GM21825 (cell line): ENCODE measurements around the gene GUCA2A.
"Not testable (repeated sequence)": the region's sequence is repeated elsewhere in the genome, so short reads cannot be mapped to it uniquely, and the experiment has no call there.

Experiments
- ATAC-seq: cut with Tn5 transposase; IDR thresholded peaks from one replicate; pipeline ENCODE4 v1.9.1; 2021; ENCODE audit warnings: mild to moderate bottlenecking, moderate library complexity; ENCODE audit not compliant: unreplicated experiment

GUCA2A gene, protein sequence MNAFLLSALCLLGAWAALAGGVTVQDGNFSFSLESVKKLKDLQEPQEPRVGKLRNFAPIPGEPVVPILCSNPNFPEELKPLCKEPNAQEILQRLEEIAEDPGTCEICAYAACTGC

DNA sequence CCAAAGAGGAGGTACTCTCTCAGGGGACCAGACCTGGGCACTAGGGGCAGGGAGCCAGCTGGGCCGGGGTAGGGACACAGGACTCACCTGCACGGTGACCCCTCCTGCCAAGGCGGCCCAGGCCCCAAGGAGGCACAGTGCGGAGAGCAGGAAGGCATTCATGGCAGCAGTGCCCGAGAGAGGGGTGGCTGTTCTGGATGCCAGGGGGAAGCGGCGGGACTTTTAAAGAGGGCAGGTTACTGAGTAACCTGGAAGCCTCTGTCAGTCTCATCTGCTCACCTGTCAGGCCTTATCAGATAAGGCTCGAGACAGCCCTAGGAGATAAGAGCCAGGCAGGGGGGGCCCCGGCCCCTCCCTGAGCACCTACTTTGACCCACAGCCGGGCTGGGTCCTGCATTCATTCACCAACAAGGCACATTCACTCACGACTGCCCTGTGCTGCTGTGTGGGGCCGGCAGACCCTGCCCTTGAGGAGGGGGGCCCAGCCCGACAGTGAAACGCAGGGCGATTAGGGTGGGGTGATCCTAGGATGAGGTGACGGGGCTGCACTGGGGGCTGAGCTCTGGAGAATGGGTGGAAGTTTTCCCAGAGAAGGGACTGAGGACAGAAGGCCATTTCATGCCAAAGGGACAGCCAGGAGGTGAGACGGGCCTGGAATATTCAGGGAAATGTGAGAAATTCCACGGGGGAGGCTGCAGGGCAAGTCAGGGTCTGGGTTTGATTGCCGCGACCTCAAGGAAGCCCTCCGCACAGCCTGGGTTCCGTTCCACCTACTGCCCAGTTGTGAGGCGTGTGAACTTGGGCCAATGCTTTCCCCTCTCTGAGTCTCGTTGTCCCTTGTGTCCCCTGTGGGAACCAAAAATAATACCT lies at the start of gene GUCA2A:
Gene GUCA2A (minus strand): TSS at position 195 of the 870 bp plus-strand sequence. CDS start 33 bp downstream, at position 162.
- ATAC-seq: no peak

DNA sequence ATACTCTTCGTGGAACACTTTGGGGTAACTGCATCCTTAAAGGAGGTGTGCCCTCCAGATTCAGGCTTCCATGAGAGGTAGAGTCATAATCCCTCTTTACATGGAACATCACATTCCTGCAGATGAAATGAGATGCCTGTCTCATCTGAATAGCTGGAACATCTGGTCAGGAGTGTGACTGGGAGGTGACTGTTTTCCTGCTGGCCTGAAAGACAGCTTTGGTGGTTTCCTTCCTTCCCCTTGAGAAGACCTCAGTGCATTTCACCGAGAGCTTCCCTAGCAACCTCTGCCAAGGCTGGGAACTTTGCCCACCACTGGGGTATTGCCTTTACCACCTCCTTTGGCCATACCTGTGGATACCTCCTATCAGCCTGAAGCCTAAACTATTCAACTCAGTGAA lies 46.7 kb upstream of the GUCA2A start:
- ATAC-seq: no peak

DNA sequence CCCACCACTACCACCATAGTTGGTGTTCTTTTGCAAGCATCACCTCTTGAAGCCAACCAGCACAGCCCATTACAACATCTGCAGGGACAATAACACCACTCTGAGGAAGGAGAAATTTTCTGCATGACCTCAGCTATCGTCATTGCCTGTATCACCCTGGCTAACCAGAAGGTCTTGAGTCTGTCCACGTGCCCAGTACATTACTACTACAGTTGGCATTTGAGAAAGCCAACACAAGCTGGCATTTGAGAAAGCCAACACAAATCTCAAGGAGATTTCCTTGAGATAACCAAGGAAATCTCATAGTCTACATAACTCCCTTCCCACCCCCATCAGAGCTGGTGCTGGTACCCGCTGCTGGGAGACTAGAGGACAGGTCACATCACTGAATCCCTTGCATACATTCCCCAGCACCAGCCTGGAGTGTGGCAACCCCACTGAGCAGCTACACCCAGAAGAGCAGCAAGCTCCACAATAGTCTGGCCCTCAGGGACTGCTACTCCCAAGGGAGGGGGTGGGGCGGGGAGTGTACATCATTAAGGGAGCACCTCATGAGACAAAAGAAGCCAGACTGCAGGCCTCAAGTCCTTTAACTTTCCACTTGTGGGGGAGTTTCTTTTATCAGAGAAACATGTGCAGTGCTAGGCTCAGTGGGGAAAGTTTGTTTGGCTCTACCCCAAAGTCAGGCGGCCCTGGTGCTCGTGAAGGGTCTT lies 46.0 kb upstream of the GUCA2A start:
- no peak for ATAC-seq

DNA sequence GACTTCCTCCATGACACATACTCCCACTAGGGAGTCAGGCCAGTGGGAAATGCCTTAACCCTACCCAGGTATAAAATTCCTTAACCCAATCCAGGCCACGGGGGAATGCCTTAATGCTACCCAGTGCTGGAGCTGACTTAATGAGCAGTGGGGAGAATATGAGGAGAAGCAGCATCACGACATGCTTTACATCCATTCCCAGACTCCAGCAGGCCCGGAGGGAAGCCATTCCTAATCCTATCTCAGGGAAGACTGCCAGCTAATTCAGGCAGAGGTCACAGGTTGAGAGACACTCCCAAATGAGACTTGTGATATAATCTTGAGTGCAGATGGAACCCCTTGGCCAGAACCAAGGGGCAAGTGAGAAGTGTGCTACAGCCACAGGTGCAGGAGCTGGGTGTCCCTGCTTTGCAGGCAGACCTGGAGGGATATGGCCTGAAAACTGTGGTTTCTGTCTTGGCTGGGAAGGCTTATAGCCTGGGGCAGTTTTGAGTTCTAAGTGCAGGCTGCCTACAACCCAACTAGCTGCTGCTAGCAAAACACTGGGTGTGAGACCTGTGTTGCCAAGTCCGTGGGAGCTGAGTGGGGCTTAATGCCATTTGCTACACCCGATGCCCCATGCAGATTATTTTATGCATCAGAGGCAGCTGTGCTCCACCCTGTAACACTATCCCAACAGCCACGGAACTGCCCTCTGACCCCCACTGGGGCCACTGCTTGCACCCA lies 45.1 kb upstream of the GUCA2A start:
- ATAC-seq: no peak

DNA sequence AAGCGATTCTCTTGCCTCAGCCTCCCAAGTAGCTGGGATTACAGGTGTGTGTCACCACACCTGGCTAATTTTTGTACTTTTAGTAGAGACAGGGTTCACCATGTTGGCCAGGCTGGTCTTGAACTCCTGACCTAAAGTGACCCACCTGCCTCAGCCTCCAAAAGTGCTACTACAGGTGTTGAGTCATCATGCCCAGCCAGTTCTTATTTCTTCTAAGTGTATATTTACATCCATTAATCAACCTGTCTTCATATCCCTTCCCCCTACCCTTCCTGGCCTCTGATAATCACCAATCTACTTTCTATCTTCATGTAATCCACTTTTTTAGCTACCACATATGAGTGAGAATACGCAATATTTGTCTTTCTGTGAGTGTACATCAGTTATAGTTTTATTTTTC lies 42.4 kb upstream of the GUCA2A start:
- not testable (repeated sequence) for ATAC-seq

DNA sequence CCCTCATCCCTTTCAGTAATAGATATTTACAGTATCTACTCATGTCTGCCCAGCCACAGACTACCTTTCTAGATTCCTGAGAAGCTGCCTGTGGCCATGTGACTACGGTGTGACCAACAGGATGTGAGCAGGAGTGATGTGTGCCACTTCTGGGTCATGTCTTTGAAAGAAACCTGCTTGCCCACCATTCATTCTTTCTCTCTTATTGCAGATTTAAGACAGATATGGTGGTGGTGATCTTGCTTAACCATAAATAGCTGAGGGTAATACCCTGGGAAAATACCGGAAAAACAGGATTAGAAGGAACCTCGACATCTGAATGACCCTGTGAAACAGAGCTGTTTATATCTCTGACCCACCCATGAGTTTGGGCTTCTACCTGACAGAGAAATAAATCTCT lies 41.6 kb upstream of the GUCA2A start:
- no peak for ATAC-seq

DNA sequence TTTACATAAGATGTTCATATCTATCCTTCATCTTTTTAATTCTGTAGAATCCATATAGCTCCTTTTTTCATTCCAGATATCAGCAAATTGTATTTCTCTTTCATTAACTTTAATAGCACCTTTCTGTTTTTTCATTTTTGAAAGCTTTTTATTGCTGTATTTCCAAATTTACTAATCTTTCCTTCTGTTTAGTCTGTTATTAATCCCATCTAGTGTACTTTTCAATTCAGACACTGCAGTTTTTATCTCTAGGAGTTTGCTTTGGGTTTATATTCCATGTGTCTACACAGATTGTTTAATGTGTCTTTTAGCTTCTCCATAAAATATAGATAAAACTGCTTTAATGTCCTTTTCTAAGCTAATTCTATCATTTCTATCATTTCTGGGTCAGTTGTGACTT lies 37.4 kb upstream of the GUCA2A start:
- ATAC-seq: no peak

DNA sequence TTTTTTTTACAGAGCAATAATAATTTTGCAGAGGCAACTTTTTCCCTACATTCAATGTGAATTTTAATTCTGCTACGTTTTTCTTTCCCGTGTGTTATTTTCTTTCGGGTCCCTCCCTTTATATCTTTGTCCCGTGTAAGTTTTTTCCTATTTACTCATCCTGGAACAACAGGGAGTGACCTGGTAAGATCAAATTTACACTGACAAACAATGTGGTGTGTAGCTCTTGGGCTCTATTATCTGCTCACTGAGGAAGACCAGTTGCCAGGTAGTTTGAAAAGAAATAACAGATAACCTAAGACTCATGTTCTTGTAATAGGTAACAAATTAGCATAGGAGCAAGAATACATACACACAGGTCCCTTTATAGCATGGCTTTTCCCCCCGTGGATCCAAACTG lies 33.7 kb upstream of the GUCA2A start:
- no peak for ATAC-seq

DNA sequence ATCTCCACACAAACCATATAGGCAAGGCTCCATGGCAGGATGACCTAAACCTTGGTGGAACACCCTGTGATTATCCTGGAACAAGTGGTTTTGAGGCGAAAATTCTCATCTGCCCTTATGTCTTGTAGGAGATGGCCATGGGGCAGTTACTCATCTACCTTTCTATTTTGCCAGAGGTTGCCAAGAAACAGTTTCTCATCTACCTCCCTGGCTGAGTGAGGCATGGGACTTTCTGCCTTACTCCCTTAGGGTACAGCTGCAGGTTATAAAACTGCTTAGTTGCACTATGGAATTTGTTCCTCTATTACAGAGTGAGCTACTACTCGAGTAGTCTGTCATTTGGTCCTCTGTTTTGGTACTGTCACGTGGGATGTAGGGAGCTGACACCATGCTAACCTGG lies 31.3 kb upstream of the GUCA2A start:
- ATAC-seq: no peak

DNA sequence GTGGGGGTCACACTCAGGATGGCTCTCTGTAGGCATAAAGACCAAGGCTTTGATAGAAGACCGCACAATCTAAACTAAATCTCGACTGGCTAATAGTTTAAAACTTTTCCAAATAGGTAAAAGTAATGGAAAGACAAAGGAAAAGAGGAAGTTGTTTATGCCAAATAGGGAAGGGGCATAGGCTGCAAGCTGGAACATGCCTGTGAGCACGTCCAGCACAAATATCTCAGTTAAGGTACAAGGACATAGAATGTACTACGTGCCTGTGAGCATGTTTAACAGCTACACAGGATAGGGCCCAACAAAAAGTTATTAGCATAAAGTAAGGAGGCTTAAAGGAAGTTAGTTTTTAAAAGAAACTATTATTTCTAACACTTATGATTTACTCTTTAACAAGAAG lies 27.6 kb upstream of the GUCA2A start:
- no peak for ATAC-seq

DNA sequence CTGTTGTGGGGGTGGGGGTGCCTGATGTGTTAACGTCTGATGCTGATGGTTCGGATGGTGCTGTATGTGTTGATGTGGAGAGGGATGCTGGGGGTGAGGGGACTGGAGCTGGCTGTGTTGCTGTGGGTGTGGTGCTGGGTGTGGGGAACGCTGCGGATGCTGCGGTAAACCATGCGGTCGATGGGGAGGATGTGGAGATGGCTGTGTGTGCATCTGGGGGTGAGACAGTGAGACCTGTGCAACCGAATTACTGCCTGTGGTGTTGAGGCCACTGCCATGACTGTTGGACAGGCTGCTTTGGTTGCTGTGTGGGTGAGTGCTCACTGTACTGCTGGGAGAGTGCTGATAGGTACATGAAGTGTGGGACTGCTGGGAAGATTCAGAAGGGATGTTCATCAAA lies 26.8 kb upstream of the GUCA2A start:
- no peak for ATAC-seq

DNA sequence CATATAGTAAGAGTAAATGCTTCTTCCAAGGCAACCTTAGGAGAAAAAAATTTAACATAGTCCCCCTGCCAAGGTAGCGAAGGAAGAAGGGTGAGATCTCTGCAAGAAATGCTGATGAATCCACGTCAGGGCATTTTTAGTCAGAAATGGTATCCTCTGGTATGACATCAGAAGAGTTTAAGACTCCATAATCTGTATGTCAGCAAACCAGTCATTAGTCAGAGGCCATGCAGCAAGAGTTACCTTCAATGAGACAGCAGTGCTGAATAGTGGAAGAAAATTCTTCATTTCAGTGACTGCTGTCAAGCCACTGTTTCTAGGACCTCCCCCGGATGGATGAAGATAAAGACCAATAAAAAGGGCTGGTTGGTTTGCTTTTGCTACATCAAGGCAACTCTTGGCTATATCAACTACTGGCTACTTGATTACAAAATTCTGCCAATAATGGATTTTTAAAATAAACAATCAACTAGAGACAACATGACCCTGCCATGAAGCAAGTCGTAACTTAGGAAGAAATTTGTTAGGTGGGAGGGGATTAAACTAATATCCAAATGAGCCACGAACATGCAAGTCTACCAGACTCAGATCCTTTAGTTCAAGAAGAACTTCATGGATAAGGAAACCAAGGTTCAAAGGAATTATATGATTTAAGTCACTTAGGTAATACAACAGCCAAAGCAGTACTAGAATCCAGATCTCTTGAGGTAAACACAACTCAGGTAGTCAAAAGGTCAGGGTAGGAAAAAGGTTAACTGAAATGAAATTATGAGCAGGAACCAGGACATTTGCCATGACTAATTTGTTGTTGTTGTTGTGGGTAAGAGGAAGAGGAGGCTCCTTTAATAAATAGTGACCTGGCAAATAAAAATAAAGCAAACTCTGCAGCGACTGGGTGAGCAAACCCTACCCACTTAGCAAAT lies 25.6 kb upstream of the GUCA2A start:
- ATAC-seq: no peak

DNA sequence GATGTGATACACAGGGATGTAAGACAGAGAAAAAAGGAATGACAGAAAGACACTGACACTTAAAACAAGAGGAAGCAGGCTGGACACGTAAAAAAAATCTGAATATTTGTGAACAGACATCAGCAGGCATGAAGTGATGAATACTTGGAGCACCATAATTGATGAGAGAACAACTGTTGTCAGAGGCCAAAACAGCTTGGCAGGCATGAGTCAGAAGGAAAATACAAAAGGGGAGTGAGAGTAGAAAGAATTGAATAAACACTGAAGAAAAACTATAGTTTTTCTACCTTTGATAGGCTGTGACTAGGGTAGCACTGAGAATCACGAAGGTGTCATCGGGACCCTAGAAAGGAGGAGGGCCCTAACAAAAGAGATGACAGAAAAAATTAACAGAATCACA lies 21.6 kb upstream of the GUCA2A start:
- ATAC-seq: no peak

DNA sequence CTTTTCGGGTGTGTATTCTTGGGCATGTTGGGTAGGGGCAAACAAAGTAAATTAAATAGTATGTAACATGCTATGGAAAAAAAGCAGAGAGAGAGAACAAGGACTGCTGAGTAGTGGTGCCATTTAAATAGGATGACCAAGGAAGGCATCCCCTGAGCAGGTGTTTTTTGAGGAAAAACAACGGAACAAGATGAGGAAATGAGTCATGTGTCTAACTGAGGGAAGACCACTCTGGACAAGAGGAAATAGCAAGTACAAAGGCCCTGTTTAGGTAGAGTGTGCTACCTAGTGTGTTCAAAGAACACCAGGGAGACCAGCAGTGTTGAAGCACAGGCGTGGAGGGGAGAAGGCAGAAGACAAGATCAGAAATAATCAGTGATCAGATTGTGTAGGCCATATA lies 20.1 kb upstream of the GUCA2A start:
- ATAC-seq: no peak

DNA sequence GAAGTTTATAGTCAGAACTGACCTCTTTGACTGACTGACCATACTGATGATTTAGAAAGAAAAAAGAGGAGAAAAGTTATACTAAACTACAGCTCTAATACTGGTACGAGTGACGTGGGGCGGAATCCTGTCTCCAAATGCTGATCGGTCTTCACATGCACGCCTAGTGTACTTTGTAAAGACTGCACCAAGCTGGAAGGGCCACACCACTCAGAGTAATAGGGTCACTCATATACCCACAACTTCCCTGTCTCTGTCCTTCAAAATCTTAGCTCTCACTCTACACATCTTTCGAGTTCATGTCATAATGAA lies 19.4 kb upstream of the GUCA2A start:
- no peak for ATAC-seq

DNA sequence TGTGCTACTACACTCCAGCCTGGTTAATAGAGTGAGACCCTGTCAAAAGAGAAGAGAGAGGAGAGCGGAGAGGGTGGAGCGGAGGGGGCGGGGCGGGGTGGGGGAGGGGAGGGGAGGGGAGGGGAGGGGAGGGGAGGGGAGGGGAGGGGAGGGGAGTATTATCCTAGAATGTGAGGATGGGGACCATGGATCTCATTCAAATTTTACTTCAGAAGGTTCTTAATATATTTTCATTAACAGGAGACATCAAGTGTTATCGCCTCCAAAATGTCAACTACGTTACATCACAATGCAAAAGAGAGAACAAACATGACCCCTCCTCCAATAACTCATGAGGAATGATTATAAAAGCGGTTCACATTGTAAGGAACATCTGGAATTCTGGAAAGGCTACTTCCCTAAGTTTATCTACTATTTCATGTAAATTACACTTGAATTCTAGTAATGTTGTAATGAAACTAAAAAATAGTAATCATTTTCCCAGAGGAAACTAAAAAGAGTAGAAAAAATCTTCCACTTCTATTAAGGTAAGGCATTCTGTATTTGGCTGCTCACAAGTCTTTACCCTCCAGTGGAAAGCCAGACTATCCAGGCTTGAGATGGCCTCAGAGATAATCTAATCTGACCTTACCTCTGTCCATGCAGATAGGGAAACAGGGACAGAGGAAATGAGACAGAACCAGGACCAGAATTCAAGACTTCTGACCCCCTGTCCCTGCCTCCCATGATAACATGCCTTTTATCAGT lies 18.8 kb upstream of the GUCA2A start:
- no peak for ATAC-seq

DNA sequence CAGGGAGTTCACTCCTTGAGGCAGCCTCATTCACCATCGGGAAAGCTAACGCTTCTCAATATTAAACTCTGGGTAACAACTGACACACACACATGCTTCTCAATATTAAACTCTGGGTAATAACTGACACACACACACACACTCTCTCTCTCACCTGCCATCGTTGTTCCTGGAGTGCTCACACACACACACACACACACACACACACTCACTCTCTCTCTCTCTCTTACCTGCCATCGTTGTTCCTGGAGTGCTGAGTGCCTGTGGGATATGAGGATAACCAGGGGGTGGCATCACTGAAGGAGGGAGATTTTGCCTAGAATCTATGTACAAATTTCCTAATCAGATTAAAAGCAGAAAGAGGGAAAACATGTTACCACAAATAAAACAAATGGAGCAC lies 17.1 kb upstream of the GUCA2A start:
- no peak for ATAC-seq

DNA sequence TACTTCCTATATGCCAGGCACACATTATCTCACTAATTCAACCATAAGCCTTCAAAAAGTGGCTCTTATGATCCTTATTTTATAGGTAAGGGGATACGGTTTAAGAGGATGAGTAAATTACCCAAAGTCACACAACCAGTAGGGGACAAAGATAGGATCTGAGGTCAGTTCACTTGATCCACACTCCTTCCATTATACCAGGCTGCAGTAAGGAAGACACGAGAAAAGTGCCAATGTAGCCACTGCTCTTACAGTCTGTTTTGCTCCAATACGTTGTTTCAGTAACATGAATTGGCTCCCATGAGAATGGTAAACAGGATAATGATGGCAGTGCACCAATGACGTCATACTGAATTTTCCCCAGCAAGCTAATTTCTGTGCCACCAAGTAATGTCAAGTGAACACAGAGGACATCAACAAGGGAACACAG lies 15.4 kb upstream of the GUCA2A start:
- ATAC-seq: no peak

DNA sequence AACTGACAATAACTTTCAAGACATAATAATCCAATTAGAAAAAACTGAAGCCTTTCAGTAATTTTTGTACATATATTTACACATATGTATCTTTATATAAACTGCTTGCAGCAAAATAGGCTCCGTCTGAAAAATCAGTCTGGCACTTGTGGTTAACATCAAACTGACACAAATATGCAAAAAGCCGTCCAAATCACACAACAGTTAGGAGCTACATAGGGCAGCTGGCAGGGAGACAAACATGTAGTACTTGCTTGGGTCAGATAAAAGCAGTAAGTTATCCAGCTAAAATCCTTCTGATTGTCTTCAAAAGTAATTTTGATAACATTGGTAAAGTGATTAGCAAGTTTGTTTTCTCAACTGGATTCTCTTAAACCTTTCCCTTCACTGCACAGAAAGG lies 14.7 kb upstream of the GUCA2A start:
- no peak for ATAC-seq

DNA sequence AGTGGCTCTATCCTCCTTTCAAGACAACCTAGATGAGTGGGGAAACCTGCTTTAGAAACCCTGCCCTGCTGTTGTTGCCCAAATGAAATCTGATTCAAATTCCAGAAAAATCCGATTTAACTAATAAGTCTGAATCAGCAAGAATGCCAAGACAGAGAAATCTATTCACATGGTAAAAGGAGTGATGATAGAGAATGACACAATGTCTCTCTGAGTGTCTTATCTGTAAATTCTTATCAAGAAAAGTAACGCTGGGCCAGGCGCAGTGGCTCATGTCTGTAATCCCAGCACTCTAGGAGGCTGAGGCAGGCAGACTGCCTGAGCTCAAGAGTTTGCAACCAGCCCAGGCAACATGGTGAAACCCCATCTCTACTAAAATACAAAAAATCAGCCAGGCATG lies 13.7 kb upstream of the GUCA2A start:
- no peak for ATAC-seq
